ENCODE data around the gene BCL7B.
"Not testable (repeated sequence)": the region's sequence is repeated elsewhere in the genome, so short reads cannot be mapped to it uniquely, and the experiment has no call there.

Gene BCL7B

DNA sequence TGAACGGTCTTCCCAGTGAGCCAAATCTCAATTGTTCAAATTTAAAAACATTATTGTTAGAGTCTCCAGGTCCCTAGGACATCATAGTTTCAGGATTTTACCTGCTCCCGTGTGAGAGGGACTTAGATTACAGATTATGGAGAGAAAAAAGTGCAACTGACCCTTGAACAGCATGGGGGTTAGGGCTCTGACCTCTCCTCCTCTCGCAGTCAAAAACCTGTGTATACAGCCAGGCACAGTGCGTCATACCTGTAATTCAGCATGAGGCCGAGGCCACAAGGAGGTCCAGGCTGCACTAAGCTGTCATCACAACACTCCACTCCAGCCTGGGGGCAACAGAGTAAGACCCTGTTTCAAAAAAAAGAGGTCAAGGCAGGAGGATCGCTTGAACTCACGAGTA, 60.9 kb downstream of the BCL7B start:
- no peak for DNase-seq (ENCODE audit: low read depth in 2 of 2)

DNA sequence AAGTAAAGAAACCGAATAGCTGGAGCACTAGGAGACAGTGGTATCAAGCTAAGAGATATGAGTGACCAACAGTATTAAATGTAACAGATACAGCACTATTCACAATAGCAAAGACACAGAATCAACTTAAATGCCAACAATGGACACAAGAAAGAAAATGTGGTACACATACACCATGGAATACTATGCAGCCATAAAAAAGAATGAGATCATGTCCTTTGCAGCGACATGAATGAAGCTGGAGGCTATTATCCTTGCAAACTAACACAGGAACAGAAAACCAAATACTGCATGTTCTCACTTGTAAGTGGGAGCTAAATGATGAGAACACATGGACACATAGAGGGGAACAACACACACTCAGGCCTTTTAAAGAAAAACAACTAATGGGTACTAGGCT, 62.0 kb downstream of the BCL7B start:
- not testable (repeated sequence) for DNase-seq (ENCODE audit: low read depth in 2 of 2)

DNA sequence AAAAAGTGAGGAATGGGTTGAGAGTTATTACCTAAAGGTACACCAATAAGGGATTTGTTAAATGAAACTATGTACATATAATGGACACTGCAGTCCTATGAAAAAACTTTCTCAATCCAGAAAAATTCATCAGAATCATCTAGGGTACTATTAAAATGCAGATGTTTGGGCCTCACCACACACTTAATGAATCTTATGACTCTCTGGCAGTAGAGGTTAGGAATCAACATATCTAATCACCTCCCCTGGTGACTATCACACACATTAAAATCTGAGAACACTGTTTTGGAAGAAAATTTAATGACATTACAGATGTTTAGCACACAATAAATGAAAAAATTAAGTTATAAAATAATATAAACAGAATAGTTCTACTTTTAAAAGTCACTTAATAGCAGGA, 67.5 kb downstream of the BCL7B start:
- DNase-seq (ENCODE audit: low read depth in 2 of 2), result no peak

DNA sequence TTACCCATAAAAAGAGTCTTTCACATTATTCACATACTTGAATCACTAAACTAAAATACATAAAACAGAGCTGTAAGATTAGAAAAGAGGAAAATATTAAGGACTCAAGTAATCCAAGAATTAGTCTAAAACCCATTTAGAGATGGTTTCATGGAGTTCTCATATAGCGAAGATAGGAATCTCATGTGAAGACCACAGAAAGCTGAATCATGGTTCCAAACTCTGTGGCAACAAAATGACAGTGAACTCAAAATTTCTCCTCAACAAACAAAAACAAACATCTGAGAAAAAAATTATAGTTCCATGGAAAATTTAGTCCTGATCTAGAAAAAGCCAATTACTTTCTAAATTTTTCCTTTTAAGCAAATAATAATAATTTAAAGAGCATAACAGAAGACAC, 70.0 kb downstream of the BCL7B start:
- DNase-seq (ENCODE audit: low read depth in 2 of 2), result no peak
